Dendritic cell treated with granulocyte-macrophage colony-stimulating factor and Interleukin-4, amounts not matched to agents 40 ng/mL and 50 ng/mL, for 4 days (primary cell): ENCODE measurements around the gene ATXN1.

Source experiments
- H3K27ac Mint-ChIP-seq: one replicate; pipeline ENCODE4 v1.8.0; 2022; ENCODE audit warnings: mild to moderate bottlenecking, mixed read lengths
- H3K27me3 Mint-ChIP-seq: one replicate; pipeline ENCODE4 v1.8.0; 2022; ENCODE audit warnings: mild to moderate bottlenecking, mixed read lengths
- H3K36me3 Mint-ChIP-seq: one replicate; pipeline ENCODE4 v1.8.0; 2022; ENCODE audit warnings: low read depth, mixed read lengths
- H3K4me1 Mint-ChIP-seq: one replicate; pipeline ENCODE4 v1.8.0; 2022; ENCODE audit warnings: low read depth, mixed read lengths
- H3K4me3 Mint-ChIP-seq: one replicate; pipeline ENCODE4 v1.8.0; 2022; ENCODE audit warnings: mild to moderate bottlenecking, moderate library complexity, mixed read lengths
- H3K9me3 Mint-ChIP-seq: one replicate; pipeline ENCODE4 v1.8.0; 2022; ENCODE audit warnings: mixed read lengths
- intact Hi-C: fragments of 100-400 bp; cut with micrococcal nuclease; formaldehyde crosslinking; loops from one replicate; pipeline ENCODE4 v1.15.0; 2022

The ATXN1 gene

DNA sequence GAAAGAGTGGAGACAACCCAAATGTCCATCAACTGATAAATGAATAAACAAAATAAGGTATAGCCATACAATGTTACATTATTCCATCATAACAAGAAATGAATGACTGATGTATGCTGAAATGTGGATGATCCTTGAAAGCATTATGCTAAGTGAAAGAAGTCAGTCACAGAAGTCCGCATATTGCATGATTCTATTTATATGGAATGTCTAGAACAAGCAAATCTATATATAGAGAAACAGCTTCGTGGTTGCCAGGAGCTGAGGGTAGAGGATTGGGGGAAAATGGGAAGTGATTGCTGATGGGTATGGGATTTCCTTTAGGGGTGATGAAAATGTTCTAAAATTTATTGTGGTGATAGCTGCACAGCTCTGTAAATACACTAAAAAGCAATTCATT, 196.8 kb downstream of the ATXN1 start:
- H3K36me3 Mint-ChIP-seq: peaks cover 26% of the 10 kb centered on the region
- no peak overlapping the region for H3K4me3 Mint-ChIP-seq
- intact Hi-C loops: no loop called here
- no peaks in the 10 kb centered on the region for H3K27me3 Mint-ChIP-seq
- H3K27ac Mint-ChIP-seq: no peak overlapping the region
- no peaks in the 10 kb centered on the region for H3K9me3 Mint-ChIP-seq
- no peaks in the 10 kb centered on the region for H3K4me1 Mint-ChIP-seq

DNA sequence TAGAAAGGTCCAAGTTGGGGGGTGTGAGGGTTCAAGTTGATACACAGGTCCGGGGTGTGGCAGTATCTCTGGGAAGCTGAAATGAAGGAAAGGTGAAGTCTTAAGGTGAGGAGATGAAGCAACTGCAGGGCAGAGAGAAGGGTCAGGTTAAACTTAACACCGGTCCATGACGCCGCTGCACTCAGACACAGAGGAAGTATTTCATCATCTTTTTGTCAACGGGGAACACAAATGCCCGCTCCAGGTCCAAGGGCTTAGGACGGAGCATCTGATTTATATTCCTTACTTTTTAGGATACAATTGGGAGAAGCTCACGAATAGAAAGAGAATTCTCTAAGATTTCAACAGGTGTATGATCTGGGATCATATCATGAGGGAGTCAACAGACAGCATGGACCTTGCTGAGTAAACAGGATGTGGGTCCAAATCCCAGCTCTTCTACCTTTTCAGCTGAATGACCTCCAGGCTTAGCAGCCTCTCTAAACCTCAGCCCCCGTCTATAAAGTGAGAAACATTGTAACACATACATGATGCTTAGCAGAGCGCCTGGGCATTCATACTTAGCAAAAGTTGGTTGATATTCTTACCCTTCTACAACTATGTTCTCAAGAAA, 197.5 kb downstream of the ATXN1 start:
- H3K9me3 Mint-ChIP-seq: no peaks in the 10 kb centered on the region
- no peak overlapping the region for H3K27ac Mint-ChIP-seq
- H3K36me3 Mint-ChIP-seq: peaks cover 20% of the 10 kb centered on the region
- H3K4me1 Mint-ChIP-seq: no peaks in the 10 kb centered on the region
- intact Hi-C loops: no loop called here
- H3K27me3 Mint-ChIP-seq: no peaks in the 10 kb centered on the region
- H3K4me3 Mint-ChIP-seq: no peak overlapping the region

GRCh38 chr6:16562498-16562897, 198.8 kb downstream of the ATXN1 start:
- Mint-ChIP-seq H3K4me3 (no peak overlapping the region), H3K27me3 (no peaks in the 10 kb centered on the region), H3K4me1 (no peaks in the 10 kb centered on the region), H3K9me3 (no peaks in the 10 kb centered on the region), H3K27ac (no peak overlapping the region), H3K36me3 (peaks cover 18% of the 10 kb centered on the region)
- intact Hi-C loops: no loop called here

GRCh38 chr6:16559071-16559470, 202.2 kb downstream of the ATXN1 start:
- Mint-ChIP-seq H3K27me3 (no peaks in the 10 kb centered on the region), H3K4me3 (no peak overlapping the region), H3K9me3 (no peaks in the 10 kb centered on the region), H3K4me1 (no peaks in the 10 kb centered on the region), H3K36me3 (peaks cover 40% of the 10 kb centered on the region), H3K27ac (no peak overlapping the region)
- intact Hi-C loops: no loop called here

DNA sequence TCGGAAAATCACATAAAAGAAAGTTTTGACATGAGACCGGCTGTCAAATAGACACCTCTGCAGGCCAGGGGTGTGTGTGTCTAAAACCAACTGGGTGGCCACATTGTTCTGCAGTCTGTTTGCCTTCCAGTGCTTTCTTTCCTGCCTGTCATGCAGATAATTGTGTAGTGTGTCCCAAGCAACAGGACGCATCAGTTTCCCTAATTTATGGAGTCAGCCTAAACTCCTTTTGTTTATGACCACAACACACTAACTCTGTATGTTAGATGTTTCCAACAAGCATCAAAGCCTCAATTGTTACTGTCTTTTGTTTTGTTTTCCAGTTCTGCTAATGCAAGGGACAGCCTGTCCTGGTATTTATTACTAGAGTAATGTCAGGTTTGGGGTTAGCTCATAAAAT, 205.7 kb downstream of the ATXN1 start:
- no peak overlapping the region for H3K27ac Mint-ChIP-seq
- H3K4me3 Mint-ChIP-seq: no peak overlapping the region
- peaks cover 70% of the 10 kb centered on the region for H3K36me3 Mint-ChIP-seq
- no peaks in the 10 kb centered on the region for H3K9me3 Mint-ChIP-seq
- intact Hi-C loops: no loop called here
- no peaks in the 10 kb centered on the region for H3K27me3 Mint-ChIP-seq
- H3K4me1 Mint-ChIP-seq: no peaks in the 10 kb centered on the region

GRCh38 chr6:16553531-16553930, 207.7 kb downstream of the ATXN1 start:
- H3K4me1 Mint-ChIP-seq: peaks cover 5% of the 10 kb centered on the region
- H3K9me3 Mint-ChIP-seq: no peaks in the 10 kb centered on the region
- H3K27ac Mint-ChIP-seq: no peak overlapping the region
- peaks cover 71% of the 10 kb centered on the region for H3K36me3 Mint-ChIP-seq
- H3K4me3 Mint-ChIP-seq: no peak overlapping the region
- H3K27me3 Mint-ChIP-seq: no peaks in the 10 kb centered on the region
- intact Hi-C loops: no loop called here

GRCh38 chr6:16551466-16551865, 209.8 kb downstream of the ATXN1 start:
- Mint-ChIP-seq H3K27ac (no peak overlapping the region), H3K27me3 (no peaks in the 10 kb centered on the region), H3K9me3 (no peaks in the 10 kb centered on the region), H3K4me3 (no peak overlapping the region), H3K36me3 (peaks cover 80% of the 10 kb centered on the region), H3K4me1 (peaks cover 15% of the 10 kb centered on the region)
- intact Hi-C loops: no loop called here

DNA sequence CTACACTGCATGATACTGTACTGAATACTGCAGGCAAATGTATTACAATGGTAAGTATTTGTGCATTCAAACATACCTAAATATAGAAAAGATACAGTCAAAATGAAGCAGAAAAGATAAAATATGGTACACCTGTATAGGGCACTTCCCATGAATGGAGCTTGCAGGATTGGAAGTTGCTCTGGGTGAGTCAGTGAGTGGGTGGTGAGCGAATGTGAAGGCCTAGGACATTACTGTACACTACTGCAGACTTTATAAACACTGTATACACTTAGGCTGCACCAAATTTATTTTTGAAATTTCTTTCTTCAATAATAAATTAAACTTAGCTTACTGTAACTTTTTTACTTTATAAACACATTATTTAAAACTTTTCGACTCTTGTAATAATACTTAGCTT, 213.1 kb downstream of the ATXN1 start:
- Mint-ChIP-seq H3K4me3 (no peak overlapping the region), H3K36me3 (peaks cover 73% of the 10 kb centered on the region), H3K27me3 (no peaks in the 10 kb centered on the region), H3K27ac (no peak overlapping the region), H3K9me3 (no peaks in the 10 kb centered on the region), H3K4me1 (peaks cover 36% of the 10 kb centered on the region)
- intact Hi-C loops: no loop called here

GRCh38 chr6:16547587-16547986, 213.7 kb downstream of the ATXN1 start:
- Mint-ChIP-seq H3K4me1 (peaks cover 36% of the 10 kb centered on the region), H3K4me3 (no peak overlapping the region), H3K27me3 (no peaks in the 10 kb centered on the region), H3K9me3 (no peaks in the 10 kb centered on the region), H3K36me3 (peaks cover 68% of the 10 kb centered on the region), H3K27ac (no peak overlapping the region)
- intact Hi-C loops: no loop called here

DNA sequence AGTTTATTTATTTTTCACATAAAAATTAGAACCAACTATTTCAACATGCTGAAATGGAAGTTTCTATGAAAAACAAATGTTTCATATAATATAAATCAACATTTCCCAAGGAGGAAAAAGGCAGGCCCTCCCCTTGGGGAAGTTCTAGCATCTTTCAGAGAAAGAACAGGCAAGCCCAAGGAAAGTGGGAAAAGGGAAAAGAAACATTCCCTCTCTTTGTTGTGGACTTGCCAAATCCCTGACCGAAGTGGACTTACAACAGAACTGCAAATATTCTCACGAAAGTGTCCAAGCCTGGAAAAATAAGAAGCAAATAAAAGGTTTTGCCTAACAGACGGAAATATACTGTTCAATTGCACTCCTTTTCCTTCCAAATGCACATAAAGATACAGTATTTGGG, 214.4 kb downstream of the ATXN1 start:
- Mint-ChIP-seq H3K4me3 (no peak overlapping the region), H3K9me3 (no peaks in the 10 kb centered on the region), H3K27ac (no peak overlapping the region), H3K4me1 (peaks cover 36% of the 10 kb centered on the region), H3K27me3 (no peaks in the 10 kb centered on the region), H3K36me3 (peaks cover 67% of the 10 kb centered on the region)
- intact Hi-C loops: no loop called here

- Mint-ChIP-seq H3K9me3 (no peaks in the 10 kb centered on the region), H3K4me3 (no peak overlapping the region), H3K27me3 (no peaks in the 10 kb centered on the region), H3K36me3 (peaks cover 65% of the 10 kb centered on the region), H3K4me1 (peaks cover 40% of the 10 kb centered on the region), H3K27ac (no peak overlapping the region)
- intact Hi-C loops: no loop called here
These were observed 215.9 kb downstream of the ATXN1 start for GRCh38 chr6:16545382-16545781.

DNA sequence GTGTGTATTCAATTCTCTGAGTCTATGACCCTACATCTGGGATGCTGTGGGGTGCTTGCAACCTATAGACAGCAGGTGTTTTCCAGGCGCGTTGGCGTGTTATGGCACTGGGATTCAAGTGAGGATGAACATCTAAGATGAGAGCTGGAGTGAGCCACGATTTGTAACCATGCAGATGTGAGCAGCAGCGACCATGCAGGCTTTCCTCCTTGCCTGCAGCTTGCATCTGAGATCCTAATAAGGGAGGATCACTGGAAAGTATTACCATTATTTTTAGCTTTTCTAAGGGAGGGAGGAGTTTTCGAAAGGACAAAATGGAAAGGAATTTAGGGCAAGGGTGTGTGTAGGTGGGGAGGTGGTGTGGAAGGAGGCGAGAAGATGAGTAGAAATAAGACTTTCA, 216.7 kb downstream of the ATXN1 start:
- no peak overlapping the region for H3K4me3 Mint-ChIP-seq
- H3K9me3 Mint-ChIP-seq: no peaks in the 10 kb centered on the region
- intact Hi-C loops: no loop called here
- H3K4me1 Mint-ChIP-seq: peaks cover 35% of the 10 kb centered on the region
- no peak overlapping the region for H3K27ac Mint-ChIP-seq
- peaks cover 61% of the 10 kb centered on the region for H3K36me3 Mint-ChIP-seq
- H3K27me3 Mint-ChIP-seq: no peaks in the 10 kb centered on the region

DNA sequence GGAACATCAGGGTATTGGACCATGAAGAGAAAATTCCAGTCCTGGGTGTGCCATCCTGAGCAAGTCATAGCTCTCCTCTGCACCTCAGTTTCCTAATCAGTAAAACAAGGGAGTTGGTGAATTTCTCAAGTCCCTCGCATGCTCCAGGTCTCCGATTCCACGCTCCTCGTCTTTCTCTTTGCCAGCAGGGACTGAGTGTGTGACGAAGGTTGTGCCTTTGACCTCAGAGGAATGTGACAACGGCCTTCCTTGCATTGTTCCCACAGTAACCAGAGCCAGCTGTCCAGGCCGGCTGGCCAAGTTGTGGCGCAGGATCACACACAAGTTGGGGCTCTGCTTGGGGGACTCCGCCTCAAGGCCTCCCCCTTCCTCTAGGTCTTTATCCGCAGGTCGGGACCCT, 217.3 kb downstream of the ATXN1 start:
- Mint-ChIP-seq H3K27me3 (no peaks in the 10 kb centered on the region), H3K36me3 (peaks cover 63% of the 10 kb centered on the region), H3K27ac (no peak overlapping the region), H3K9me3 (no peaks in the 10 kb centered on the region), H3K4me3 (no peak overlapping the region), H3K4me1 (peaks cover 35% of the 10 kb centered on the region)
- intact Hi-C loops: no loop called here

DNA sequence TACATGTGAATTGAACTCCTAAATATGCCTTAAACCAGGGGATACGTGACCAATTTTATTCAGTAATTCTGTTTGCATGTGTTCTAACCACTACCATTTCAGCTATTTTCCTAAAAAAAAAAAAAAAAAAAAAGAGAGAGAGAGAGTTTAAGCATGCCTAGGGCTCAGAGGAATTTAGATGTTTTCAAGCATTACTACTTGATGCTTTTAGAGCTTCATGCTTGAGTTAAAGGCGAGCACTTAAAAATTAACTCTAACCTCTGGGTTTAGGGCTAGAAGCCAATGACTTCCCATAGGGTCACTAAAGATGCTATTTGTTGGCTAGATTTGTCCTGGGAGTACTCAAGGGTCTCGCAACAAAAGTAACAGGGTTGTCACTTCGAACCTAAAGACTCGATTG, 217.7 kb downstream of the ATXN1 start:
- H3K4me3 Mint-ChIP-seq: no peak overlapping the region
- intact Hi-C loops: no loop called here
- H3K27me3 Mint-ChIP-seq: no peaks in the 10 kb centered on the region
- peaks cover 35% of the 10 kb centered on the region for H3K4me1 Mint-ChIP-seq
- peaks cover 68% of the 10 kb centered on the region for H3K36me3 Mint-ChIP-seq
- no peak overlapping the region for H3K27ac Mint-ChIP-seq
- H3K9me3 Mint-ChIP-seq: no peaks in the 10 kb centered on the region

GRCh38 chr6:16542070-16542469, 219.2 kb downstream of the ATXN1 start:
- H3K27ac Mint-ChIP-seq: no peak overlapping the region
- intact Hi-C loops: no loop called here
- H3K9me3 Mint-ChIP-seq: no peaks in the 10 kb centered on the region
- no peaks in the 10 kb centered on the region for H3K27me3 Mint-ChIP-seq
- peaks cover 25% of the 10 kb centered on the region for H3K4me1 Mint-ChIP-seq
- no peak overlapping the region for H3K4me3 Mint-ChIP-seq
- H3K36me3 Mint-ChIP-seq: peaks cover 62% of the 10 kb centered on the region
